Mesenteric fat pad (tissue), 1 donor: ENCODE data around the gene ADGRG6. TPM values are rescaled to one million over a fixed set of nuclear protein-coding genes. Genes with fewer than 3 reads are reported as not detected.

Source experiments
- DNase-seq: peaks from one replicate; pipeline ENCODE4 v3.0.0-alpha.2; 2020; ENCODE audit warnings: low spot score
- total RNA-seq: library from RNA; stranded (reverse); fragmentation: NEBNext Ultra II Directional; extraction: Animal tissue kit (Norgen Biotek cat#: 25700); gene quantifications from one replicate; pipeline ENCODE4 v1.2.1, GENCODE V29; 2021
- donor health status: DM: yes; HTN: yes; CAD: no.

Gene ADGRG6
- total RNA-seq, 1 donor from 2014 or later = 8.0 TPM

GRCh38 chr6:142374965-142375733 is 73.3 kb downstream of the ADGRG6 start:
- DNase-seq = no peak

GRCh38 chr6:142376115-142376514 is 74.3 kb downstream of the ADGRG6 start:
- no peak for DNase-seq

DNA sequence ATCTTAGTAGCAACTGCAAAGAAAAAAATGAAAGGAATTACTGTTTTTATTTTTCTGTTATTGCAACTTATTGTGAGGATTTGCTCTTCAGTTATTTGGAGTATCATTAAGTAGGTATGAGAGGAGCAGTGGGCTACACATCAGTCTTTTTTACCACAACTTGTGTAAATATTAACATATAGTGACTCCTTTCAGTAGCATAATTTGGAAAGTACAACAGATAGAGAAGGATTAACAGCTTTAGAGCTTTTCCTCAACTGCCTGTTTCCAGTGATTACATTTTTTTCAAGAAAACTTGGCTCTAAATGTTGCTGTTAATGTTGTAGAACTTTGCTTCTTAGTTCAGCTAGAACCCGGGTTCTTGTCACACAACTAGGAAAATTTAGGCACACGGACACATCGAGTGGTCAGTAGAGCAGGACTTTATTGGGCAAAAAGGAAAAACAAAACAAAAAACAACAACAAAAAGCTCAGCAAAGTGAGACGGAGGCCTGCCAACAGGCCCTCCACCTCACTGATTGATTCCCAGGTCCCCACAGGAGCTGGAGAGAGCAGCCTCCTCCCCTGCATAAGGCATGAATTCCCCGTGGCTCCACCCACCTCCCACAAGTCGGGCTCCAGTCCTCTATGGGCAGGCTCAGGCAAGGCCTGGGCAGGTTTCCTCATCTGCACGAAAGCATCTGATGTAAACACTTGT is 75.1 kb downstream of the ADGRG6 start:
- no peak for DNase-seq

DNA sequence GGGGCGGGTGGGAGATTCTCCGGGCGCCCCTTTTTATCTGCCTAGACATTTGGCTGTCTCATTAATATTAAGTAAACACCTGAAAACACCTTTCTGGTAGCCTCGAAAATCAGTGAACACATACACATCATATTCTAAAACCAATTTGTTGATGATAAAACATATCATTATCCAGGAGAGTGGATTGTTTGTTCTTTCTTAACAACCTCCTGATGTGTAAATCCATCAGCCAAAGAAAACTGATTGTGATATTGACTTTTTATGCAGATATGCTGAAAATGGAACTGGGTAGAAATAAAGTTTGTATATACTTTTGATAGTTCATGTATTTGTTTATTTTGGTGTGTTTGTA is 75.7 kb downstream of the ADGRG6 start:
- no peak for DNase-seq

DNA sequence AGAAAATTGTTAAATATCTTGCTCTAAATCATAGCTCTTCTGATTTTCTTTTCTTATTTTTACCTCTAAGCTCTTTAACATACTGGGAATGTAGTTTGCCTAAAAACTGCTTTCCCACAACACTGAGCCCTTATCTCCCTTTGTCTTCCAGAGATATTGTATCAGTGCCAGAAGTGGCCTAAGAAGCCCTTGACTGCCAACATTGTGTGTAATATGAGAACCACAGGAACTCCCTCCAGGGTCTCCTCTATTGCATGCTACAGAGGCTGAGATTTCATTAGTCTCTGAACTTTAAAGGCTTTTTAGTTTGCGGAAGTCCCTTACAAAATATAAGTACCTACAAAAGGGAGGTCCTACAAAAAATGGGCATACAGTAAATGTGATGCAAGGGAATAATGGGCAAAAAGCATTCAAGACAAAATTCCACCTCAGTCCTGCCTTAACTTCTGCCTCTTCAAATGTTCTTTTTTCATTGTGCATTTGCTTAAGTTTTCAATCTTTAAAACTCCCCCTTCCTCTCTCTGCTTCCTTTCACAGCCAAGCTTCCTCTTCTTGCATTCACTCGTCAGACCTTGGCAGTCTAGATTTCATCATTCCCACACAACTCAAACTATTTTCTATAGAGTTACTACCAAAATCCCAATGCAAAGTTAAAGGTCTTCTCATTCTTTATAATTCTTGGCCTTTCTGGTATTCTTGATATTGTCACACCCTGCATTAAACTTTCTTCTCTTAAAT is 76.5 kb downstream of the ADGRG6 start:
- no peak for DNase-seq

DNA sequence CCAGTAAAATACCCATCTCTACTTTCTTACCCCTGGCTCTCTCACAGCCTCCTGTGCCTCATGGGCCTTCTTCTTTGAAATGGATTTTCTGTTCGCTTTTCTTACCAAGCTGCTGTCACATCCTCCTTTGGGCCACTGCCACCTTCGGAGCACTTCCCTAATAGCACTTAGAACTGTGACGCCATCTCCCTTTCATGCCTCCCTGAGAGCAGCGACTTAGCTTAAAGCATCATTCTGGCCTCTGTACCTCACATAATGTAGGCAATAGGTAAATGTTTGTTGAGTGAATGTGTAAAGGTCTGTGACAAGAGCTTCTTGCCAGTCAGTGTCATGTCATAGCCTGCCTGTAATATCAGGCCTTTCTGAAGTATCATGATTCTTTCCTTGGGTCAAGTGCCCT is 78.8 kb downstream of the ADGRG6 start:
- DNase-seq = no peak

GRCh38 chr6:142381181-142381580 is 79.4 kb downstream of the ADGRG6 start:
- DNase-seq = no peak

DNA sequence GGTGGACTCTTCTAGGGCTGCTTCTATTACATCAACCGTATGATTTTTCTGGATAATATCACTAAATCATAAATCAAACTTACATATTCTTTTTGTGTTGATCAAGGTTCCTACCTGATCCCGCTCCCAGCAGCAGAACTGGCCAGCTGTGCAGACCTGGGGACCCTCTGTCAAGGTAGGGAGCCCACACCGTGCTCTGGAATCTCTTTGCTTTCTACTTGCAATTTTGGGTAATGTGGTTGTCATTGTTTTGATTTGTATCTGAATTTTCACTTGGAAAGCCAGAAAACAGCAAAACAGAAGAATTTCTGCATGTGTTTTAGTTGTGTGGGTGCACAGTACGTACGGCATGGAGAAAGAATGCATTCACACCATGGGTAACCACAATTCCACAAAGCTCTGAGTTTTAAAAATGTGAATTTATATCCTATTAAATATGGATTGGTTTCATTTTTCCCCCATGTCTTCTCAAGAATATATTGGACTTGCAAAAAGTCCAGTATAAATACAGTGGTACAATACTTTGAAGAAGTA is 80.1 kb downstream of the ADGRG6 start:
- DNase-seq = no peak

GRCh38 chr6:142384519-142385254 is 82.9 kb downstream of the ADGRG6 start:
- no peak for DNase-seq

- DNase-seq = no peak
Measured at GRCh38 chr6:142385352-142385751, 83.5 kb downstream of the ADGRG6 start.

GRCh38 chr6:142386657-142387056 is 84.8 kb downstream of the ADGRG6 start:
- no peak for DNase-seq

DNA sequence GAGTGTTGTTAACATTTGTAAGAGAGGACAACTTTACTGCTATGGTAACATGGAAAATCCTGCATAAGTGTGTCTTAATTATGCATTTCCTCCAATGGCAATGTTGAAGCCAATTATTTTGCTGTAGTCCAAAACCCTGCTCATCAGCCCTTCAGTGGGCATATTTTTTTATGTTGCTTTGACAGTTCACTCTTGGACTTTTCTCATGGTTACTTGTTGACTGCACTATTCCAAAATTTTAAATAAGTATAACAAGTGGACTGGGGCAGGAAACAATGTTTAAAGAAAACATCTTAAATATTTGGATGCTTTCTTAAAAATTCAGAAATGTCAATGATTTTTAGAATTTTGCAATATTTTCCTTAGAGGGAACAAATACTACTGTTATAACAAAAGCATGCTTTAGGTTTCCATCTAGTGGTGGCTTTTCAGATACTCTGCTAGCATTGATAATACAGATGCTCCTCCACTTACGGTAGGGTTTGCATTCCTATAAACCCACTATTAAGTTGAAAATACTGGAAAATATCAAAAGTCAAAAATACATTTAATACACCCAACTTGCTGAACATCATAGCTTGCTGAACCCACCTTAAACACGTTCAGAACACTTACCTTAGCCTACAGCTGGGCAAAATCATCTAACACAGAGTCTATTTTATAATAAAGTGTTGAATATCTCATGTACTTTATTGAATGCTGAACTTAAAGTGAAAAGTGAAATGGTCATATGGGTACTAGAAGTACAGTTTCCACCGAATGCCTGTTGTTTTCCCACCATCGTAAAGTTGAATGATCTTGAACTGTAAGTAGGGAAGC is 86.4 kb downstream of the ADGRG6 start:
- no peak for DNase-seq

DNA sequence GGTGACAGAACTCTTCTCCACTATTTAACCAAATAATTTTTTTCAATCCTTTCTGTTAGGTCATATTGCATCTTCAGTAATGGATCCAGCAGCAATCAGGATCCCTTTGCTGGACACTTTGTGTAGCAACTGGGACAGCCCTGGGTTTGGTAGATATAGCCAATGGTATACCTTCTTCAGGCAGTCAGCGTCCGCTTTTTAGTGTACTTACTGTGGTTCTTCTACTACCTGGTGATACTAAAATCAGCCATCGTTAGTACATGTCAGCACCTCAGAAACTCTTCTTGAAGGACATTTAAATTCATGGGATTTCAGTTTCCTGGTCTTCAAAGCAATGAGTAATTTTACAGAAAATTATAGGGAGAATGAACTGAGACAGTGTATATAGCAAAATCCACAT is 93.5 kb downstream of the ADGRG6 start:
- DNase-seq = no peak

- DNase-seq = no peak
Measured at GRCh38 chr6:142395768-142396231, 94.0 kb downstream of the ADGRG6 start.

- no peak for DNase-seq
Measured at GRCh38 chr6:142398353-142398752, 96.5 kb downstream of the ADGRG6 start.

GRCh38 chr6:142399739-142400138 is 97.9 kb downstream of the ADGRG6 start:
- DNase-seq = no peak

DNA sequence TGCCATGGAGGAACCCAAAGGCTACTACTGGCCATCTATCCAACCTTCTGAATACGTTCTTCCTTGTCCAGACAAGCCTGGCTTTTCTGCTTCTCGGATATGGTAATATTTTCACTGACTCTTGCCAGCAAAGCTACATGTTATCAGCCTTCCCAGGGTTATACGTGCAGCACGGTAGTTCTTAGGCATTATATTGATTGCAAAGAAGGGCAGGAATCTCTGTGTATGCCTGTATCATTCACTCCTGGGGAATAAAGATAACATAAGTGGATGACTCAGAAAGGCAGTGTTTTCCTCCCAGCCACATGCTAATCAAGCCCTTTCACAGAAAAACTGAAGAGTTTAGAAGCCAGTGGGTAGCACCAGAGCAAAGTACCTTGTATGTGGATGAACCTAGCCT is 98.7 kb downstream of the ADGRG6 start:
- DNase-seq = no peak

- DNase-seq = no peak
Measured at GRCh38 chr6:142401838-142402237, 100.0 kb downstream of the ADGRG6 start.

- no peak for DNase-seq
Measured at GRCh38 chr6:142404751-142405150, 102.9 kb downstream of the ADGRG6 start.

- DNase-seq = no peak
Measured at GRCh38 chr6:142406131-142406530, 104.3 kb downstream of the ADGRG6 start.
